ENCODE measurements around the gene FBXO34.
"Not testable (repeated sequence)": the region's sequence is repeated elsewhere in the genome, so short reads cannot be mapped to it uniquely, and the experiment has no call there.

Gene FBXO34

GRCh38 chr14:55313480-55313879 lies 42.3 kb downstream of the FBXO34 start:
- no peak for DNase-seq

GRCh38 chr14:55314449-55314848 lies 43.2 kb downstream of the FBXO34 start:
- no peak for DNase-seq

- no peak for DNase-seq
Observed at GRCh38 chr14:55316564-55316963, 45.3 kb downstream of the FBXO34 start.

GRCh38 chr14:55317542-55318306 lies 46.5 kb downstream of the FBXO34 start:
- no peak for DNase-seq

GRCh38 chr14:55318694-55319093 lies 47.5 kb downstream of the FBXO34 start:
- no peak for DNase-seq

- no peak for DNase-seq
Observed at GRCh38 chr14:55323910-55324309, 52.7 kb downstream of the FBXO34 start.

- no peak for DNase-seq
Observed at GRCh38 chr14:55324812-55325211, 53.6 kb downstream of the FBXO34 start.

- DNase-seq, result no peak
Observed at GRCh38 chr14:55327179-55327578, 56.0 kb downstream of the FBXO34 start.

- DNase-seq, result no peak
Observed at GRCh38 chr14:55328317-55328716, 57.1 kb downstream of the FBXO34 start.

- no peak for DNase-seq
Observed at GRCh38 chr14:55329999-55330710, 58.9 kb downstream of the FBXO34 start.

GRCh38 chr14:55332654-55333570 lies 61.7 kb downstream of the FBXO34 start:
- no peak for DNase-seq

- DNase-seq, result no peak
Observed at GRCh38 chr14:55333711-55334485, 62.7 kb downstream of the FBXO34 start.

GRCh38 chr14:55336162-55336561 lies 64.9 kb downstream of the FBXO34 start:
- no peak for DNase-seq

- no peak for DNase-seq
Observed at GRCh38 chr14:55336691-55337090, 65.5 kb downstream of the FBXO34 start.

- DNase-seq, result no peak
Observed at GRCh38 chr14:55339770-55340169, 68.5 kb downstream of the FBXO34 start.

- no peak for DNase-seq
Observed at GRCh38 chr14:55340482-55340881, 69.3 kb downstream of the FBXO34 start.

- DNase-seq, result no peak
Observed at GRCh38 chr14:55341781-55342180, 70.6 kb downstream of the FBXO34 start.

- DNase-seq, result not testable (repeated sequence)
Observed at GRCh38 chr14:55344582-55345163, 73.5 kb downstream of the FBXO34 start.

- no peak for DNase-seq
Observed at GRCh38 chr14:55347040-55347439, 75.8 kb downstream of the FBXO34 start.

- no peak for DNase-seq
Observed at GRCh38 chr14:55347748-55348147, 76.5 kb downstream of the FBXO34 start.

GRCh38 chr14:55348766-55349453 lies 77.7 kb downstream of the FBXO34 start:
- no peak for DNase-seq
